Ecto neural progenitor cell (in vitro differentiated cells): ENCODE data around the gene IFNA7.
"Not testable (repeated sequence)": the region's sequence is repeated elsewhere in the genome, so short reads cannot be mapped to it uniquely, and the experiment has no call there.

Experiments used
- DNase-seq: peaks from one replicate; pipeline ENCODE4 v3.0.0-alpha.2; 2018; ENCODE audit warnings: low spot score

Gene IFNA7

GRCh38 chr9:21182810-21183736 is 18.9 kb downstream of the IFNA7 start:
- not testable (repeated sequence) for DNase-seq

DNA sequence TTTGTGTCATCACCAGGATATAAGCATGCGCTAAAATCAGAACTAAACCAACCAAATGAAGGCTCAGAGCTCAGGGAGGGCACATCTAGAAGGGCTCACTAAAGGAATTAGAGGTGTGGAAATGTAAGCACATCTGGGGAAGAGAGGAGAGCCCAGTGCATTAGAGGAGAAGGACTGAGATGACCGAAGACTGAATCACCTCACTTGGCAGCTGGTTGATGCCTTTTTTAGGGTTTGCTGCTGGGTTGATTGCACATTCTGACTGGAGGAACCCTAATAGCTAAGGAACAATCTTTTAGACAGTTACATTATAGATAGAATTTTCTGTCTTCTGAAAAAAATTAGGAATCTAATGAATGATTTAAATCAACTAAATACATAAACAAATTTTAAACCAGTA is 27.3 kb downstream of the IFNA7 start:
- no peak for DNase-seq

DNA sequence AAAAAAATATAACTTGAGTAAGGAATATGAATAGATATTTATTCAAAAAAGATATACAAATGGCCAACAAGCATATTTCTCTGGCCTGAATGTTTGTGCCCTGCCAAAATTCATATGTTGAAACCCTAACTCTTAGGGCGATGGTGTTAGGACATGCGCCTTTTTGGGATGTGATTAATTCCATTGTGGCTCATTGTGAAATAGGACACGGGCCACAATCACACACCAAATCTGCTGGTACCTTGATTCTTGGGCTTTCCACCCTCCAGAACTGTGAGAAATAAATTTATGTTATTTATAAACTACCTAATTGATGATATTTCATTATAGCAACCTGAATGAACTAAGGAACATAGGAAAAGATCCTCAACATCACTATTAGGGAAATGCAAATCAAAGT is 29.8 kb downstream of the IFNA7 start:
- no peak for DNase-seq

- no peak for DNase-seq
Measured at GRCh38 chr9:21171351-21171750, 30.7 kb downstream of the IFNA7 start.

- not testable (repeated sequence) for DNase-seq
Measured at GRCh38 chr9:21166560-21166959, 35.4 kb downstream of the IFNA7 start, which contains the start of gene IFNA21. Gene IFNA21 (minus strand): TSS chr9:21166660. CDS start chr9:21166612, 48 bp downstream.

- no peak for DNase-seq
Measured at GRCh38 chr9:21165516-21165915, 36.5 kb downstream of the IFNA7 start.

GRCh38 chr9:21160178-21160577 is 41.8 kb downstream of the IFNA7 start:
- no peak for DNase-seq

GRCh38 chr9:21155501-21155900 is 46.5 kb downstream of the IFNA7 start:
- no peak for DNase-seq

DNA sequence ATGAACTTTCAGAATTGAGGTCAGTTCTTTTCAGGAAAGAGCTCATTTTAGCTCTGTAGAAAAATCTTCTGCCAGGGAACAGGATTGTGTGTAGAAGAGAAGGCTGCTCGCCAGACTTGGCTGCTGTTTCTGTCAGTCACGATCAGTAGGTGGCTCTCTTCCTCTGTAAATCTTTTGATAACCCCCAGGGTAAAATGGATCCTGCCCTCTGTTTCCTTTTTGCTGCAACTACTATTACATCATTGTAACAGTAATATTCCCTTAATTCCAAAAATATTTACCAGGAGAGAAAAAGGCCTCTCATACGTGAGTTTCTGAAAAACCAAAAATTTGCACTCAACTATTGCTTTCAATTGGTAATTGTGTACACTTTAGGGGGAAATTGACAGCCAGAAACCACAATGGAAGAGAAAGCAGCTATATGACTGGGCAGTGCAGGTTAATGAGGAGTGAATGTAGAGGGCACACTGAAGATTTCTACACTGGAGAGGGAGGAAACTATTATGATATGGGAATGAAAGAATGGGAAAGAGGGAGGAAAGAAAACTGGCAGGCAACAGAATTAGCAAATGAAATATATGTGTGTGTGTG is 47.9 kb downstream of the IFNA7 start:
- DNase-seq = no peak

- DNase-seq = no peak
Measured at GRCh38 chr9:21153336-21154017, 48.5 kb downstream of the IFNA7 start.
